HFF-Myc (cell line): Measurements from ENCODE around the gene ZBTB38.

Experiments
- DNase-seq: peaks from one replicate; pipeline ENCODE4 v3.0.0-alpha.2; 2011; ENCODE audit warnings: low read depth; ENCODE audit errors: extremely low read depth
- H3K4me3 ChIP-seq: replicated peaks from 2 replicates; pipeline ENCODE4 v1.5.1; 2011; ENCODE audit warnings: low read depth, mild to moderate bottlenecking, control low read depth, low read length
- TF ChIP-seq, protein P1 (sequence below): IDR thresholded peaks from 2 replicates; pipeline ENCODE4 v1.5.1; 2012; ENCODE audit warnings: mild to moderate bottlenecking, low read depth, low read length, control low read depth; ENCODE audit errors: missing control alignments

Gene ZBTB38

DNA sequence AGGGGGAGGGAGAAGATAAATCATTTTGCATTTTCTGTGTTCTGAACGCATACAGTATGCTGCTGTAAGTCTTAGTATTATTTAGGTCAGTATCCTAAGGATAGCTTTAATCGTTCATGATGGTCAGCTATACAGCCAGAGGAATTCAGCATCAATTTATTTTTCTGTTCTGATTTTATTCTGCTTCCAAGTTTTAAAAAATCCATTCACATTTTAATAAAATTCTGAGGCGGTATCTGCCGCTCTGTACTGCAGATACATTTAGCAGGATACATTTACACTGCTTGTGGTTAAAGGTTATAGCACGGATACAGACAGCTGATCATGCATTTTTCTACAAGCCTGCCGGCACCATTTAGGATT is 17.8 kb downstream of the ZBTB38 start:
- DNase-seq, result no peak
- TF ChIP-seq, protein P1, sequence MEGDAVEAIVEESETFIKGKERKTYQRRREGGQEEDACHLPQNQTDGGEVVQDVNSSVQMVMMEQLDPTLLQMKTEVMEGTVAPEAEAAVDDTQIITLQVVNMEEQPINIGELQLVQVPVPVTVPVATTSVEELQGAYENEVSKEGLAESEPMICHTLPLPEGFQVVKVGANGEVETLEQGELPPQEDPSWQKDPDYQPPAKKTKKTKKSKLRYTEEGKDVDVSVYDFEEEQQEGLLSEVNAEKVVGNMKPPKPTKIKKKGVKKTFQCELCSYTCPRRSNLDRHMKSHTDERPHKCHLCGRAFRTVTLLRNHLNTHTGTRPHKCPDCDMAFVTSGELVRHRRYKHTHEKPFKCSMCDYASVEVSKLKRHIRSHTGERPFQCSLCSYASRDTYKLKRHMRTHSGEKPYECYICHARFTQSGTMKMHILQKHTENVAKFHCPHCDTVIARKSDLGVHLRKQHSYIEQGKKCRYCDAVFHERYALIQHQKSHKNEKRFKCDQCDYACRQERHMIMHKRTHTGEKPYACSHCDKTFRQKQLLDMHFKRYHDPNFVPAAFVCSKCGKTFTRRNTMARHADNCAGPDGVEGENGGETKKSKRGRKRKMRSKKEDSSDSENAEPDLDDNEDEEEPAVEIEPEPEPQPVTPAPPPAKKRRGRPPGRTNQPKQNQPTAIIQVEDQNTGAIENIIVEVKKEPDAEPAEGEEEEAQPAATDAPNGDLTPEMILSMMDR, result no peak
- no peak overlapping the region; the same call in 1 of the 2 replicates for H3K4me3 ChIP-seq

DNA sequence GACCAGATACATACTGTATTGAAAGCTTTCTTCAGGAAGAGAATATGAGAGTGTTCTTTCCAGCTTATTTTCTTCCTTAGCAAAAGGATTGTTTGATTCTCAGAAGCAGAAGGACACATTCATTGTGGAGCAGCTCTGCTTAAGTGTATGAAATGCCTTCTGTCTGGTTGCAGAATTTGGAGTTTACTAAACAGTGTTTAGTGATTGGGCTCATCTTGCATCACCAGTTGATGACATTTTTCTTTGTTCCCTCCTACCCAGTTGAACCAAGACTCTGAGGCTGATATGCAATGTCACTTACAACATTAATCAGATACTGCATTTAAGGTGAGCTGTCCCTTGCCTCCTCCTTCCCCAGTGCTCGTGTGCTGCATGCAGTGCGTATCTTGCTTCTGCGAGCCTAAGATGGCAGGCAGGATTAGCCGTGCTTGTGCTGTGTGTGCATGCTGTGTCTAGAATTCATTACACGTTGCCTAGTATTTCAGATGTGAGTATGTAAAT is 18.4 kb downstream of the ZBTB38 start:
- H3K4me3 ChIP-seq, result no peak overlapping the region
- DNase-seq, result no peak
- TF ChIP-seq, protein P1, result no peak

DNA sequence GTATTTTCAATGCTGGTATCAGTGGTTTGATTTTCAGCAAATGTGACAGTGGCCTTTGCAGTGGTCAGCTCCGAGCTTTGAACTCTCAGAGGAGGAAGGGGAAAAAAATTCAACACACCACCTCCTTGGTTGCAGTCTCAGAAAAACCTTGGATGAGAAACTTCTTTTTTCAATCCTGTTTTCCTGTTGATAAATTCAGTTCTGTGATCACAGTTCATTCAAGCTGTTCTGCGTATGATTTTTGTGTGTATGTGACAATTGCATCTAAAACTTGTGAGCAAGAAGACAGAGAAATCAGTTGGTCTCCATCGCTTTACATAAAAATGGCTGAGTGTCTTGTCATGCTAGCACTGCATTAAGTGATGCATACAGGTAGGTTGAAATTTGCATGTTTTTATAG is 19.2 kb downstream of the ZBTB38 start:
- TF ChIP-seq, protein P1, result no peak
- no peak for DNase-seq
- H3K4me3 ChIP-seq, result no peak overlapping the region

- TF ChIP-seq, protein P1, result no peak
- H3K4me3 ChIP-seq, result no peak overlapping the region
- no peak for DNase-seq
Measured at GRCh38 chr3:141388395-141388794, 20.1 kb downstream of the ZBTB38 start.

DNA sequence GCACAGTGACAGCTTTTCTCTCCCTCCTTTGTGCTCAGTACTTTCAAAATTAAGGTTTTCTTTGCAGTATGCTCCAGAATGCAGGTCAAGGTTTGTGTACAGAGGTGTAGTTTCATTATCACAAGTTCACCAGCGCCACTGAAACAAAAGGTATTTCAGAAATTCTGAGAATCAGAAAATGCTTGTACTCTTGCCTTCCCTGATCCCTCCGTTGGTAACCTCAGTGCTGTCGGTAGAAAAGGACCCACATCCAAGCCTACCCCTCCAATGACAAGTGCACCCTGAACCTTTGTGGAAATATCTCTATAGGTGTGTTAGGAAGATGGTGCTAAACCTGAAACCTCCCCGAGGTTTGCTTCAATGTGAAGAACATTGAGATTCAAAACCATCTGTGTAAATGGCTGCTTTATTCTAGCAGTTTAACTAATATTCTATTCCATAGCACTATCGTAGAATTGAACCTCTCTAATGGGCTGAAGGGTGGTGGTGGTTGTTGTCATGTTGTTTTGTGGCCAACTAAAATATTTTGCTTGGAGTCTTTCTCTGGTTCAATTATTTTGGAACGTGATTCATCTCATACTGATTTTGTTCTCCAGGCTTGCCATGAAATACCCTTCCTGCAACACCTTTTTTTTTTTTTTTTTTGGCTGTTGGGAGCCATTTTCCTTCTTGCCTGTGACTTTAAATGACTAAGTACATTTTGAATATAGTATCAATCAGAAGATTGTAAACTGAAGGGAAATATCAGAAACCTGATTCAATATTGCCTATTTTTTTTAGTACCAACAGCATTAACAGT is 20.7 kb downstream of the ZBTB38 start:
- H3K4me3 ChIP-seq, result no peak overlapping the region
- DNase-seq, result no peak
- TF ChIP-seq, protein P1, result no peak

- H3K4me3 ChIP-seq, result no peak overlapping the region
- no peak for DNase-seq
- TF ChIP-seq, protein P1, result no peak
Measured at GRCh38 chr3:141389703-141390102, 21.4 kb downstream of the ZBTB38 start.
